Activated CD4-positive, alpha-beta T cell treated with anti-CD3 and anti-CD28 coated beads, Interleukin-2, amount 50 U/mL, for 24 hours (primary cell): ENCODE results near the gene MTA1.

ENCODE experiments used
- DNase-seq, 2 donors: peaks; one replicate each; pipeline ENCODE4 v3.0.0-alpha.2; 2020; ENCODE audit warnings: low read depth in 1 of 2, low spot score in 1 of 2

MTA1 gene

GRCh38 chr14:105422695-105423487 is 3.3 kb downstream of the MTA1 start:
- no peak for DNase-seq

GRCh38 chr14:105423488-105424195 is 4.0 kb downstream of the MTA1 start:
- no peak for DNase-seq

GRCh38 chr14:105424861-105425260 is 5.2 kb downstream of the MTA1 start:
- no peak for DNase-seq

GRCh38 chr14:105425823-105426247 is 6.2 kb downstream of the MTA1 start:
- DNase-seq: no peak

GRCh38 chr14:105426416-105427130 is 6.9 kb downstream of the MTA1 start:
- DNase-seq: no peak

- no peak for DNase-seq
These were observed 7.8 kb downstream of the MTA1 start for GRCh38 chr14:105427412-105427811.

- DNase-seq: no peak
These were observed 8.4 kb downstream of the MTA1 start for GRCh38 chr14:105427936-105428485.

GRCh38 chr14:105430042-105430441 is 10.4 kb downstream of the MTA1 start:
- no peak for DNase-seq

- DNase-seq: no peak
These were observed 10.9 kb downstream of the MTA1 start for GRCh38 chr14:105430565-105430964.

- DNase-seq: no peak
These were observed 11.6 kb downstream of the MTA1 start for GRCh38 chr14:105431256-105431655.

GRCh38 chr14:105432657-105433056 is 13.0 kb downstream of the MTA1 start:
- DNase-seq: no peak

- no peak for DNase-seq
These were observed 13.6 kb downstream of the MTA1 start for GRCh38 chr14:105433161-105433605.

GRCh38 chr14:105436402-105436801 is 16.8 kb downstream of the MTA1 start:
- DNase-seq: no peak

GRCh38 chr14:105436891-105437722 is 17.5 kb downstream of the MTA1 start:
- DNase-seq: no peak

- no peak for DNase-seq
These were observed 18.3 kb downstream of the MTA1 start for GRCh38 chr14:105437723-105438500.

GRCh38 chr14:105439179-105439578 is 19.6 kb downstream of the MTA1 start:
- DNase-seq: no peak

GRCh38 chr14:105439710-105440553 is 20.3 kb downstream of the MTA1 start:
- no peak for DNase-seq

- no peak for DNase-seq
These were observed 20.9 kb downstream of the MTA1 start for GRCh38 chr14:105440554-105440900.

GRCh38 chr14:105440992-105441391 is 21.4 kb downstream of the MTA1 start:
- DNase-seq: no peak
